ENCODE measurements around the gene ATP6AP1.

The ATP6AP1 gene

DNA sequence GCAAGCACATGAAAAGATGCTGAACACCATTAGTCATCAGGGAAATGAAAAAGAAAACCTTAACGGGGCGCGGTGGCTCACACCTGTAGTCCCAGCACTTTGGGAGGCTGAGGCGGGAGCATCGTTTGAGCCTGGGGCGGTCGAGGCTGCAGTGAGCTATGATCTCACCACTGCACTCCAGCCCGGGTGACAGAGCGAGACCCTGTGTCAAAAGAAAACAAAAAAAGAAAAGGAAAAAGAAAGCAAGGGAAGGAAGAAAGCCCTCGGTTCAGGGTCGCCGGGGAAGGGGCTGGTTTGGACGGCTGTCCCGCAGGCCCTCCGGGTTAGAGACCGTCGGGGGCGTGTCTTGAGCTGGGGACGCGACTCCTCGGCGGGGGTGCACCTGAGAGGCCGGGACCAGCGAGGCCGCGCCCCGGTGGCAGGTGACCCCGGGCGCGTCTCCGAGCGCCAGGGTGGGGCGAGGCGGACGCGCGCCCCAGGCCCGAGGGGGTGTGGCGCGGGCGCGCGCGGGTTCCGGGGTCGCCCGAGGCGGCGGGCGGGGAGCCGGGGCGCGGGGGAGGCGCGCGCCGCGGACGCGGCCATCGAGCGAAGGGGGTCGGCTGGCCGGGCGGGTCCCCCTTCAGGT is 29.1 kb downstream of the ATP6AP1 start:
- peak in 1 of 2 experiments; percentile 52 for DNase-seq (ENCODE audit: low read depth in 1 of 2, low spot score in 1 of 2)
- no peak for TF ChIP-seq JUND (IDR thresholded peaks at IDR 0.05; ENCODE audit: low read depth)
- in situ Hi-C loops (cut with HindIII; ENCODE audit: low pct_unique_long_range_greater_than_20kb, low sequenced_read_pairs): no loop called here

DNA sequence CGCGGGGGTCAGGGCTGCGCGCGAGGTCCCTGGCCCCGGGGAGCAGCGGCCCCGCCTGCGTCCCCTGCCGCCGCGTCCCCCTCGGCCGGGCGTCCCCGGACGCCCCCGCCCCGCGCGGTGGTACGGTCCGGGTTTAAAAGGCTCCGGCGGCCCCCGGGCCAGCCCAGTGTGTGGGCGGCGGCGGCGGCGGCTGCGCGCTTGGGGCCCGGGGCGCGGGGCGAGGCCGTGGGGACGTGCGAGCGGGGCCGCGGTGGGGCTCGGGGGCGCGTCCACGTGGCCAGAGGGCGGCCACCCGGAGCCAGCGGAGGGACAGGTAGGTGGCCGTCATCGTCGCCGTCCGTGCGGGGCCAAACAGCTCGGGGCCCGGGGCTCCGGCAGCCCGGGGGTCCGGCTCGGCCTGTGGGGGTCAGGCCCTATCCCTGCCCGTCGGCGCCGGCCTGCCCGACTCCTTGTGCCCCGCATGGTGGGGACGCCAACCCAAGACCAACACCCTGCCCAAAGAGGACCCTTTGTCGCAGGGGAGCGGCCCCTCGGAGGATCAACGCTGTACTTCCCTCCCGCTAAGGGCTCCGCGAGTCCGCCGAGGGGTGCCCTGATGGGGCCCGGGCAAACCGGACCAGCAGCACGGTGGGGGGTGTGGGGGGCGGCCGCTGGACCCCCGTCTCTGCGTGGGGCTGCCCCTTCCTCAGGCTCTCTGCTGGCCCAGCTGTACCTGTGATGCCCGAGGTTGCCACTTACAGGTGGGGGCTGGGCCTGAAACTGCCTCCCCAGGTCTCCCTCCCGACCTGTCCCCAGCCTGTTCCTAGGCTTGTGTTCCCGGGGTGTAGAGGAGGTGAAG is 29.9 kb downstream of the ATP6AP1 start, which contains the start of gene PLXNA3:
Gene PLXNA3 (plus strand): TSS at position 166 of the 838 bp plus-strand sequence. CDS start 1,903 bp downstream, outside the sequence.
- peak in 1 of 2 experiments; percentile 48 for DNase-seq (ENCODE audit: low read depth in 1 of 2, low spot score in 1 of 2)
- no peak for TF ChIP-seq JUND (IDR thresholded peaks at IDR 0.05; ENCODE audit: low read depth)
- in situ Hi-C loops (cut with HindIII; ENCODE audit: low pct_unique_long_range_greater_than_20kb, low sequenced_read_pairs): no loop called here

DNA sequence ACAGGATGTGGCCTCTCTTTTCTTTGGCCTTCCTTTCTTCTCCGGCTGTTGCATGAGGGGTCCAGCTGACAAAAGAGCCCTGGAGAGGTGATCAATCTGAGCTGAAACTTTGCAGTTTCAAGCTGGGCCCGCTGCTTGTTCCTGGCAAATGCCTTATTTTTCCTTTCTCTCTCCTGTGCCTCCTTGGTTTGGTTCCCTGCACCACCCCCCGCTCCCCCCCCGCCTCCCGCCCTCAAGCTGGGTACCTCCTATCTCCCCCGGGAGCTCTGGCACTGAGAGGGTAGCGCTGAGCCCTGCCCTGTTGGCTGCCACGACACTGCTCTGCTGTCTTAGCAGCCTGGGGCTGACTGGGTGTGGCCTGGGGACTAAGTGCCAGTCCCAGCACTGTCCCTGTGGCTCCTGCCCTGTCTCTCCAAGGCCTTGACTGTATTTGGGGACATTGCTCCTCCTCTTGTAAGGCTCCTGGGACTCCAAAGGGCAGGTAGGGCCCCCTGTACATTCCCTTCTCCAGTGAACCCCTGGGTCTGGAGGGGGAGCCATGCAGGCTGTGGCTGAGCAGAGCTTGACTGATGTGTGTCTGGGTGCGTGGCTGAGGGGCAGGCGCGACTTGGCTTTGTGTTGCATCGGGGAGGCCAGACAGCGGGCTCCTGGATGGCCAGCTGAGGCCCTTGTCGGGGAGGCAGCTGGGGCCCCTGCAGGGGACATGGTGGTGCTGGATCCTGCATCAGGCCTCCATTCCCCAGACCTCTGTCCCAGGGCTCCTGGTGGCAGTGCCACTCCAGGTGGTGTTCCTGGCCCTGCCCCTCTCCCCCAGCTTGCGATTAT is 30.7 kb downstream of the ATP6AP1 start:
- no peak for TF ChIP-seq JUND (IDR thresholded peaks at IDR 0.05; ENCODE audit: low read depth)
- in situ Hi-C loops (cut with HindIII; ENCODE audit: low pct_unique_long_range_greater_than_20kb, low sequenced_read_pairs): no loop called here
- DNase-seq (ENCODE audit: low read depth in 1 of 2, low spot score in 1 of 2): peak in 1 of 2 experiments; percentile 49

DNA sequence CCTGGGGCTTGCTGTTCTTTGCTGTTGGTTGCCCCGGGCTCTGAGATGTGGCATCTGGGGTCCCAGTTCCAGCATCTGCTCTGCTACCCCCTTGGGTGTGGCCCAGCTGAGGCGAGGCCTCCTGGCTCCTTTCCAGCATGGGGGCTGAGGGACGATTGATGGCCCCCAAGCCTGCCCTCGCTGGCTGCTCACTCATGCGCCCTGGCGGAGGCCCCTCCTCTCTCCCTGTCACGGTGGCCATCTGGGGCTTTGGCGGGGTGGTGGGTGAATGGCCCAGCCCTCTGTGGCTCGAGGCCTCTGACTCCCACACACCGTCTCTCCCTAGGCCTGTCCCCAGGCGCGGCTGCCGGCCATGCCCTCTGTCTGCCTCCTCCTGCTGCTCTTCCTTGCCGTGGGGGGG is 31.4 kb downstream of the ATP6AP1 start:
- in situ Hi-C loops (cut with HindIII; ENCODE audit: low pct_unique_long_range_greater_than_20kb, low sequenced_read_pairs): no loop called here
- no peak for DNase-seq (ENCODE audit: low read depth in 1 of 2, low spot score in 1 of 2)
- TF ChIP-seq JUND (IDR thresholded peaks at IDR 0.05; ENCODE audit: low read depth): no peak

DNA sequence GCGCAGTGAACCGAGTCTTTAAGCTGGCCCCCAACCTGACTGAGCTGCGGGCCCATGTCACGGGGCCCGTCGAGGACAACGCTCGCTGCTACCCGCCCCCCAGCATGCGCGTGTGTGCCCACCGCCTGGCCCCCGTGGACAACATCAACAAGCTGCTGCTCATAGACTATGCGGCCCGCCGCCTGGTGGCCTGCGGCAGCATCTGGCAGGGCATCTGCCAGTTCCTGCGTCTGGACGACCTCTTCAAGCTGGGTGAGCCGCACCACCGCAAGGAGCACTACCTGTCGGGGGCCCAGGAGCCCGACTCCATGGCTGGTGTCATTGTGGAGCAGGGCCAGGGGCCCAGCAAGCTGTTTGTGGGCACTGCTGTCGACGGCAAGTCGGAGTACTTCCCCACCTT is 31.8 kb downstream of the ATP6AP1 start:
- DNase-seq (ENCODE audit: low read depth in 1 of 2, low spot score in 1 of 2): no peak
- in situ Hi-C loops (cut with HindIII; ENCODE audit: low pct_unique_long_range_greater_than_20kb, low sequenced_read_pairs): no loop called here
- TF ChIP-seq JUND (IDR thresholded peaks at IDR 0.05; ENCODE audit: low read depth): no peak

DNA sequence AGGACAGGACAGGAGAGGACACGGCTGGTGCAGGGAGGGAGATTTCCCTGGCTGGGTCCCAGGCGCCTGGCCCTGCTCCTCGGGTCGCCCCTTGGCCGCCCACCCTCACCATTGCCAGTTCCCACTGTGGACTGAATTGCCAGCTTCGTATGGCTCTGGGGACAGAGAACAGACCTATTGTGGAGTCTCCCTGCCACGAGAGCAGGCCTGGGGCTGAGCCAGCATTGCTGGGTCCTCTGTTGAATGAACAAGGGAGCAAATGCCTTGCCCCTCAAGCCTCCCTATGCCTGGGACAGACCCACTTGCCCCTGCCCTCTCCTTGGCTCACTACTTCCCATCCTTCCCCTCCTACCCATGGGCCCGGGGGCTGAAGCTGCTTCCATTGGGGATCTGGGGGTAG is 33.9 kb downstream of the ATP6AP1 start:
- TF ChIP-seq JUND (IDR thresholded peaks at IDR 0.05; ENCODE audit: low read depth): no peak
- in situ Hi-C loops (cut with HindIII; ENCODE audit: low pct_unique_long_range_greater_than_20kb, low sequenced_read_pairs): no loop called here
- no peak for DNase-seq (ENCODE audit: low read depth in 1 of 2, low spot score in 1 of 2)

DNA sequence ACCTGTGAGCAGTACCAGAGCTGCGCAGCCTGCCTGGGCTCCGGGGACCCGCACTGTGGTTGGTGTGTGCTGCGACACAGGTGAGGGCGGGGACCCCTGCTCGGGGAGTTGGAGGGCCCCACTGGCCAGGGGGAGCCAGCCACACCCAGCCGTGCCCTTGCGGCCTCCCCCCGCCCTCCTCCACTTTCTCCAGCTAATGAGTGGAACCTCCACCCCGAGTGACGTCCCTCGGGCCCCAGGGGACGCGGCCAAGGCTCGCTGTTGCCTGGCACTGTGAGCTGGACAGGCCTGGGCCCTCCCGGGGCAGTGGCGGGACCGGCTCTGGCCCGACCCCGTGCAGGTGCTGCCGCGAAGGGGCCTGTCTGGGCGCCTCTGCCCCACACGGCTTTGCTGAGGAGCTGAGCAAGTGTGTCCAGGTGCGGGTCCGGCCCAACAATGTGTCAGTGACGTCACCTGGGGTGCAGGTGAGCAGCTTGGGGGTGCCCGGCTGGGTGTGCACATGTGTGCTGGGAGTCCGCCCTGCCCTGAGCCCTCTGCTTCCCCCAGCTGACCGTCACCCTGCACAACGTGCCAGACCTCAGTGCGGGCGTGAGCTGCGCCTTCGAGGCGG is 35.2 kb downstream of the ATP6AP1 start:
- no peak for TF ChIP-seq JUND (IDR thresholded peaks at IDR 0.05; ENCODE audit: low read depth)
- no peak for DNase-seq (ENCODE audit: low read depth in 1 of 2, low spot score in 1 of 2)
- in situ Hi-C loops (cut with HindIII; ENCODE audit: low pct_unique_long_range_greater_than_20kb, low sequenced_read_pairs): no loop called here

DNA sequence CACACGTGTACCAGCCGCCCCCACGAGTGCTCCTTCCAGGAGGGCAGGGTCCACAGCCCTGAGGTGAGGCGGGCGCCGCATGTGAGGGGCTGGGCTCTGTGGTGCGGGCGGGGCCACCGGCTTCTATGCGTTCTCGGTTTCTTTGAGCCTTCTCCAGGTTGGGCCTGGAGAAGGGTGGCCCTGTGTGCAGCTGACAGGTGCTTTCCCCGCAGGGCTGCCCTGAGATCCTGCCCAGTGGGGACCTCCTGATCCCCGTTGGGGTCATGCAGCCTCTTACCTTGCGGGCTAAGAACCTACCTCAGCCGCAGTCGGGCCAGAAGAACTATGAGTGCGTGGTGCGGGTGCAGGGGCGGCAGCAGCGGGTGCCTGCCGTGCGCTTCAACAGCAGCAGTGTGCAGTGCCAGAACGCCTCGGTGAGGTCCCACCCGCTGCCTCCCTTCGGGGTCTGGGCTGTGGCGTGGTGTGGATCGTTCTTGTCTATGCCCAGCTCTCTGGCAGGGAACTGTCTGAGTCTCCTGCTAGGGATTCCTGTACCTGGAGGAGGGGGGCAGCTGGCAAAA is 36.4 kb downstream of the ATP6AP1 start:
- DNase-seq (ENCODE audit: low read depth in 1 of 2, low spot score in 1 of 2): no peak
- no peak for TF ChIP-seq JUND (IDR thresholded peaks at IDR 0.05; ENCODE audit: low read depth)
- in situ Hi-C loops (cut with HindIII; ENCODE audit: low pct_unique_long_range_greater_than_20kb, low sequenced_read_pairs): no loop called here

DNA sequence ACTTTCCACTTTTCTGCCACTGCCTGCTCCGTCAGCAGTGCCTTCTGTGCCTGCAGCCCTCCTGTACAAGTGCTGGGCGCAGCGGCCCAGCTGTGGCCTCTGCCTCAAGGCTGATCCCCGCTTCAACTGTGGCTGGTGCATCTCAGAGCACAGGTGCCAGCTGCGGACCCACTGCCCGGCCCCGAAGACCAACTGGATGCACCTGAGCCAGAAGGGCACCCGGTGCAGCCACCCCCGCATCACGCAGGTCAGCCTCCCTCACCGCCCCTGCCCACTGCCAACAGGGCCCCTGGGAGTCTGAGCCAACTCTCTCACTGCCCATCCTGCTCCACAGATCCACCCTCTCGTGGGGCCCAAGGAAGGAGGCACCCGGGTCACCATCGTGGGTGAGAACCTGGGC is 37.1 kb downstream of the ATP6AP1 start:
- in situ Hi-C loops (cut with HindIII; ENCODE audit: low pct_unique_long_range_greater_than_20kb, low sequenced_read_pairs): no loop called here
- no peak for DNase-seq (ENCODE audit: low read depth in 1 of 2, low spot score in 1 of 2)
- no peak for TF ChIP-seq JUND (IDR thresholded peaks at IDR 0.05; ENCODE audit: low read depth)

DNA sequence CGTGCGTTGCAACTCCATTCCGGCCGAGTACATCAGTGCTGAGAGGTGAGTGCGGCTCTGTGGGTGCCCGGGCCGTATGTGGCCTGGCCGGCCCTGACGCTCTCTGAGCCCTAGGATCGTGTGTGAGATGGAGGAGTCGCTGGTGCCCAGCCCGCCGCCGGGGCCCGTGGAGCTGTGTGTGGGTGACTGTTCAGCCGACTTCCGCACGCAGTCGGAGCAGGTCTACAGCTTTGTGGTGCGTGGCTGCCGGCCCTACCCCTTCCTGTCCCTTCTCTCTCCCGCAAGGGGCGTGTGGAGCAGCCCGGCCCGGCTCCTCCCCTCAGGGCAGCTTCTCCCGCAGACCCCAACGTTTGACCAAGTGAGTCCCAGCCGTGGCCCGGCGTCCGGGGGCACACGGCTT is 37.6 kb downstream of the ATP6AP1 start:
- TF ChIP-seq JUND (IDR thresholded peaks at IDR 0.05; ENCODE audit: low read depth): no peak
- no peak for DNase-seq (ENCODE audit: low read depth in 1 of 2, low spot score in 1 of 2)
- in situ Hi-C loops (cut with HindIII; ENCODE audit: low pct_unique_long_range_greater_than_20kb, low sequenced_read_pairs): no loop called here

DNA sequence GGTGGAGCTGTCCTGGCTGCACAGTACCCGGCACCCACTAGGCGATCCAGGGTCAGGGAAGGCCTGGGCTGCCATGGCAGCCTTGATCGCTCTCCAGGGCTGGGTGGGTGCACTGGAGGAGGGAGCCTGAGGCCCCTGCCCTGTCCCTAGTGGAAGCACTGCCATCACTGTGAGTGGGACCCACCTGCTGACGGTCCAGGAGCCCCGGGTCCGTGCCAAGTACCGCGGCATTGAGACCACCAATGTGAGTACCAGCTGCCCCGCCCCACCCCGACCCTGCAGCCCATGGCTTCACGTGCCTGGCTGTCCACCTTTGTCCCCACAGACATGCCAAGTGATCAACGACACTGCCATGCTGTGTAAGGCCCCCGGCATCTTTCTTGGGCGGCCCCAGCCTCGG is 38.4 kb downstream of the ATP6AP1 start:
- TF ChIP-seq JUND (IDR thresholded peaks at IDR 0.05; ENCODE audit: low read depth): no peak
- in situ Hi-C loops (cut with HindIII; ENCODE audit: low pct_unique_long_range_greater_than_20kb, low sequenced_read_pairs): no loop called here

DNA sequence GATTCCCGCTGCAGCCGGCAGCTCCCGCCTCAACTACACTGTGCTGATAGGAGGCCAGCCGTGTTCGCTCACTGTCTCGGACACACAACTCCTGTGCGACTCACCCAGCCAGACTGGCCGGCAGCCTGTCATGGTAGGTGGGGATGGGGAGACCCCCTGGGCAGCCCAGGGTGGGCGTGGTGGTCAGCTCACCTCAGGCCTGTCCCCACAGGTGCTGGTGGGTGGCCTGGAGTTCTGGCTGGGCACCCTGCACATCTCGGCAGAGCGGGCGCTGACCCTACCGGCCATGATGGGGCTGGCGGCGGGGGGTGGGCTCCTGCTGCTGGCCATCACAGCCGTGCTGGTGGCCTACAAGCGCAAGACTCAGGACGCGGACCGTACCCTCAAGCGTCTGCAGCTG is 39.1 kb downstream of the ATP6AP1 start:
- TF ChIP-seq JUND (IDR thresholded peaks at IDR 0.05; ENCODE audit: low read depth): no peak
- in situ Hi-C loops (cut with HindIII; ENCODE audit: low pct_unique_long_range_greater_than_20kb, low sequenced_read_pairs): no loop called here
- DNase-seq (ENCODE audit: low read depth in 1 of 2, low spot score in 1 of 2): no peak

More for the DNA sequence above, 38.4 kb downstream of the ATP6AP1 start:
- DNase-seq (ENCODE audit: low read depth in 1 of 2, low spot score in 1 of 2): no peak

Data from T47D (cell line).